IMR-90 (cell line): ENCODE data around the gene ASTN2. TPM values are rescaled to one million over a fixed set of nuclear protein-coding genes. Genes with fewer than 3 reads are reported as not detected.

Experiments
- ATAC-seq: fragments of 200-7000 bp; cut with Tn5 transposase; 2 replicates; pipeline ENCODE4 v1.9.1; 2020; ENCODE audit warnings: low read depth, mild to moderate bottlenecking, moderate library complexity
- BruUV-seq: library from RNA; stranded (reverse); fragments of 400-500 nt; replicated peaks from 2 replicates; lab custom pipeline; 2021; lab: Mats Ljungman, UMichigan
- CTCF ChIA-PET: fragments of 300-600 bp; formaldehyde crosslinking; extraction: SDS; loops from one replicate; lab custom pipeline; 2021; ENCODE audit warnings: antibody characterized with exemption; lab: Yijun Ruan, JAX
- POLR2A ChIA-PET: fragments of 300-600 bp; sonication (Branson Sonifier 250); formaldehyde crosslinking; loops from one replicate; lab custom pipeline; 2022; ENCODE audit warnings: antibody characterized with exemption; ENCODE audit not compliant: unreplicated experiment; lab: Charles Lee
- DNase-seq: peaks from one replicate; pipeline ENCODE4 v3.0.0; 2013
- H2AFZ ChIP-seq: replicated peaks from 2 replicates; pipeline ENCODE3; 2013; ENCODE audit warnings: low read length, mild to moderate bottlenecking; ENCODE audit not compliant: poor library complexity
- H2AK5ac ChIP-seq: 2 replicates; pipeline ENCODE4 v1.6.1; 2013; ENCODE audit warnings: low read depth, low read length, inconsistent platforms
- H2AK9ac ChIP-seq: replicated peaks from 2 replicates; pipeline ENCODE3; 2013; ENCODE audit warnings: mild to moderate bottlenecking, low read depth, low read length, moderate library complexity; ENCODE audit not compliant: poor library complexity
- H2BK120ac ChIP-seq: 2 replicates; pipeline ENCODE4 v1.6.1; 2013; ENCODE audit warnings: low read depth, low read length, inconsistent platforms
- H2BK15ac ChIP-seq: 3 replicates; pipeline ENCODE4 v1.6.1; 2013; ENCODE audit warnings: low read depth, low read length, inconsistent platforms
- H2BK20ac ChIP-seq: 2 replicates; pipeline ENCODE4 v1.6.1; 2013; ENCODE audit warnings: low read depth, mild to moderate bottlenecking, inconsistent platforms, low read length, moderate library complexity
- H2BK5ac ChIP-seq: 2 replicates; pipeline ENCODE4 v1.6.1; 2013; ENCODE audit warnings: mild to moderate bottlenecking, low read depth, low read length, inconsistent platforms; ENCODE audit not compliant: poor library complexity, severe bottlenecking
- H3K14ac ChIP-seq: replicated peaks from 2 replicates; pipeline ENCODE4 v1.6.1; 2013; ENCODE audit warnings: low read depth, low read length, inconsistent platforms
- H3K18ac ChIP-seq: 2 replicates; pipeline ENCODE4 v1.6.1; 2013; ENCODE audit warnings: low read depth, low read length, control low read depth
- H3K23ac ChIP-seq: 2 replicates; pipeline ENCODE4 v1.6.1; 2013; ENCODE audit warnings: low read depth, low read length, inconsistent platforms
- H3K27ac ChIP-seq: 2 replicates; pipeline ENCODE4 v1.5.1; 2013; ENCODE audit warnings: mild to moderate bottlenecking, control low read depth, low read length; ENCODE audit not compliant: insufficient read depth
- H3K27me3 ChIP-seq: 2 replicates; pipeline ENCODE4 v1.6.1; 2013; ENCODE audit warnings: low read length; ENCODE audit not compliant: control insufficient read depth, insufficient read depth
- H3K36me3 ChIP-seq: 2 replicates; pipeline ENCODE4 v1.6.1; 2013; ENCODE audit warnings: low read length, mixed read lengths; ENCODE audit not compliant: control insufficient read depth, insufficient read depth
- H3K4ac ChIP-seq: 2 replicates; pipeline ENCODE4 v1.6.1; 2013; ENCODE audit warnings: low read depth, low read length, inconsistent platforms
- H3K4me1 ChIP-seq: 2 replicates; pipeline ENCODE4 v1.6.1; 2013; ENCODE audit warnings: low read length, mixed read lengths; ENCODE audit not compliant: control insufficient read depth, insufficient read depth
- H3K4me2 ChIP-seq: 2 replicates; pipeline ENCODE4 v1.6.1; 2013; ENCODE audit warnings: low read depth, mild to moderate bottlenecking, control low read depth, low read length, moderate library complexity
- H3K4me3 ChIP-seq: 2 replicates; pipeline ENCODE4 v1.5.1; 2013; ENCODE audit warnings: low read depth, mild to moderate bottlenecking, control low read depth, low read length, moderate library complexity; ENCODE audit not compliant: insufficient read depth
- H3K56ac ChIP-seq: 2 replicates; pipeline ENCODE4 v1.6.1; 2013; ENCODE audit warnings: low read length, inconsistent platforms; ENCODE audit not compliant: insufficient read depth; ENCODE audit errors: extremely low read depth
- H3K79me1 ChIP-seq, 2 experiments: 2 replicates each; pipeline ENCODE4 v1.6.1; 2013; ENCODE audit warnings: low read length in 2 of 2, inconsistent platforms in 1 of 2, low read depth in 1 of 2
- H3K9ac ChIP-seq: 2 replicates; pipeline ENCODE4 v1.6.1; 2013; ENCODE audit warnings: low read depth, low read length, control low read depth
- H3K9me1 ChIP-seq: 2 replicates; pipeline ENCODE4 v1.6.1; 2013; ENCODE audit warnings: low read length, inconsistent platforms; ENCODE audit not compliant: insufficient read depth
- H3K9me3 ChIP-seq: 2 replicates; pipeline ENCODE4 v1.6.1; 2013; ENCODE audit warnings: low read length; ENCODE audit not compliant: control insufficient read depth, insufficient read depth
- H4K20me1 ChIP-seq: 2 replicates; pipeline ENCODE4 v1.6.1; 2013; ENCODE audit warnings: low read length, inconsistent platforms; ENCODE audit not compliant: insufficient read depth
- H4K5ac ChIP-seq: 2 replicates; pipeline ENCODE4 v1.6.1; 2013; ENCODE audit warnings: mild to moderate bottlenecking, low read depth, low read length, control low read depth
- H4K8ac ChIP-seq, 2 experiments: 2 replicates each; pipeline ENCODE4 v1.6.1; 2013; ENCODE audit warnings: low read depth in 2 of 2, low read length in 2 of 2, control low read depth in 1 of 2, inconsistent platforms in 1 of 2
- H4K91ac ChIP-seq: 2 replicates; pipeline ENCODE4 v1.6.1; 2013; ENCODE audit warnings: low read depth, low read length, inconsistent platforms; ENCODE audit not compliant: insufficient read depth
- BHLHE40 ChIP-seq: fragments of 150-350 bp; IDR thresholded peaks from 2 replicates; pipeline ENCODE4 v1.6.1; 2016; ENCODE audit warnings: mild to moderate bottlenecking, low read depth, low read length
- CEBPB ChIP-seq: IDR thresholded peaks from 2 replicates; pipeline ENCODE4 v1.6.1; 2012; ENCODE audit warnings: low read depth, low read length, improper control_type of control experiment
- CHD1 ChIP-seq: IDR thresholded peaks from 2 replicates; pipeline ENCODE4 v1.6.1; 2012; ENCODE audit warnings: low read depth, low read length, improper control_type of control experiment
- CTCF ChIP-seq: conservative IDR thresholded peaks from 2 replicates; pipeline ENCODE4 v1.5.1; 2012; ENCODE audit warnings: mild to moderate bottlenecking, low read depth, low read length, improper control_type of control experiment
- ELK1 ChIP-seq: fragments of 150-350 bp; IDR thresholded peaks from 2 replicates; pipeline ENCODE4 v1.6.1; 2016; ENCODE audit warnings: low read depth, mild to moderate bottlenecking, low read length, moderate library complexity, borderline replicate concordance
- FOS ChIP-seq: fragments of 150-350 bp; IDR thresholded peaks from 2 replicates; pipeline ENCODE4 v1.6.1; 2016; ENCODE audit warnings: low read depth, low read length
- MAFK ChIP-seq: IDR thresholded peaks from 2 replicates; pipeline ENCODE4 v1.6.1; 2012; ENCODE audit warnings: low read depth, low read length, improper control_type of control experiment
- MAZ ChIP-seq: IDR thresholded peaks from 2 replicates; pipeline ENCODE4 v1.6.1; 2012; ENCODE audit warnings: low read depth, mild to moderate bottlenecking, low read length, improper control_type of control experiment, moderate library complexity, borderline replicate concordance
- MXI1 ChIP-seq: IDR thresholded peaks from 2 replicates; pipeline ENCODE4 v1.6.1; 2012; ENCODE audit warnings: low read depth, mild to moderate bottlenecking, low read length, moderate library complexity, borderline replicate concordance
- NFE2L2 ChIP-seq: fragments of 150-350 bp; IDR thresholded peaks from 2 replicates; pipeline ENCODE4 v1.6.1; 2016; ENCODE audit warnings: low read depth, mild to moderate bottlenecking, low read length
- POLR2A ChIP-seq: IDR thresholded peaks from 2 replicates; pipeline ENCODE4 v1.6.1; 2012; ENCODE audit warnings: mild to moderate bottlenecking, low read depth, low read length
- RAD21 ChIP-seq: IDR thresholded peaks from 2 replicates; pipeline ENCODE4 v1.6.1; 2012; ENCODE audit warnings: low read length, improper control_type of control experiment
- RCOR1 ChIP-seq: IDR thresholded peaks from 2 replicates; pipeline ENCODE4 v1.6.1; 2012; ENCODE audit warnings: mild to moderate bottlenecking, low read length, improper control_type of control experiment; ENCODE audit not compliant: insufficient replicate concordance
- RFX5 ChIP-seq: IDR thresholded peaks from 2 replicates; pipeline ENCODE4 v1.8.0; 2012; ENCODE audit warnings: low read depth, mild to moderate bottlenecking, low read length, moderate library complexity
- SMC3 ChIP-seq: fragments of 150-350 bp; IDR thresholded peaks from 2 replicates; pipeline ENCODE4 v1.6.1; 2016; ENCODE audit warnings: low read depth, mild to moderate bottlenecking, antibody characterized with exemption, low read length, moderate library complexity
- USF2 ChIP-seq: fragments of 150-350 bp; IDR thresholded peaks from 2 replicates; pipeline ENCODE4 v1.6.1; 2017; ENCODE audit warnings: mild to moderate bottlenecking, antibody characterized with exemption, low read length, low read depth
- WGBS, 2 experiments: methylation state at CpG; one replicate each; pipeline versions ENCODE4 v1.1.5 to v1.1.7; 2013; ENCODE audit warnings: missing lambda C conversion rate in 2 of 2; ENCODE audit not compliant: insufficient read length in 1 of 2; ENCODE audit errors: extremely low coverage in 2 of 2; 5-methylcytosine and 5-hydroxymethylcytosine counted together
- dilution Hi-C: fragments of 300-500 bp; cut with HindIII; formaldehyde crosslinking; loops from one replicate; pipeline ENCODE4 v1.14.3; 2018; ENCODE audit warnings: low sequenced_read_pairs; ENCODE audit not compliant: unreplicated experiment
- in situ Hi-C: fragments of 300-500 bp; cut with MboI; formaldehyde crosslinking; loops from 3 replicates; pipeline ENCODE4 v1.14.3; 2019; ENCODE audit warnings: low sequenced_read_pairs, inconsistent platforms, mixed read lengths
- intact Hi-C: fragments of 100-400 bp; cut with micrococcal nuclease; formaldehyde crosslinking; loops from 2 replicates; pipeline ENCODE4 v1.10.0; 2022
- polyA plus RNA-seq, 3 experiments: library from polyadenylated mRNA; depleted of rRNA; stranded (reverse); fragments of >200 nt; gene quantifications; 2 replicates each; pipeline ENCODE4 v1.2.3, GENCODE V29; 2012; ENCODE audit warnings: low replicate concordance in 1 of 3
- total RNA-seq: library from RNA; depleted of rRNA; stranded (reverse); fragments of >200 nt; gene quantifications from 2 replicates; pipeline ENCODE4 v1.2.3, GENCODE V29; 2012

The ASTN2 gene
- total and polyA plus RNA-seq, 2 of the 4 experiments (the other 2 are of a cell fraction), result 3.8 to 6.8 TPM

- no peak overlapping the region for H3K18ac ChIP-seq
- H3K4me3 ChIP-seq, result no peak overlapping the region
- dilution Hi-C loops (no loop called here), in situ Hi-C loops (no loop called here), intact Hi-C loops (no loop called here)
- ATAC-seq (no peak), DNase-seq (no peak)
- H2AK5ac ChIP-seq, result no peak overlapping the region
- H3K9me1 ChIP-seq, result peaks cover 3% of the 10 kb centered on the region; the same call in 1 of the 2 replicates
- no peak overlapping the region for H2BK20ac ChIP-seq
- no peak for TF ChIP-seq BHLHE40
- TF ChIP-seq CEBPB, result no peak
- no peak for TF ChIP-seq FOS
- no peak for TF ChIP-seq ELK1
- no peak for TF ChIP-seq MAZ
- TF ChIP-seq CTCF, result no peak
- no peak for TF ChIP-seq NFE2L2
- TF ChIP-seq RAD21, result no peak
- TF ChIP-seq MAFK, result no peak
- no peak for TF ChIP-seq MXI1
- no peak for TF ChIP-seq SMC3
- no peak for TF ChIP-seq USF2
- no peak for TF ChIP-seq CHD1
- TF ChIP-seq POLR2A, result no peak
- no peak for TF ChIP-seq RFX5
- no peak for TF ChIP-seq RCOR1
- no peak overlapping the region for H2BK5ac ChIP-seq
- H3K79me1 ChIP-seq, result no peaks in the 10 kb centered on the region
- no peak overlapping the region for H3K4ac ChIP-seq
- H3K14ac ChIP-seq, result no peak overlapping the region
- no CpG with 5 or more reads among the region's 1 CpG for WGBS, 2 experiments
- BruUV-seq, result no TSS peak
- H2AFZ ChIP-seq, result no peak overlapping the region
- no peak overlapping the region for H3K9ac ChIP-seq
- POLR2A ChIA-PET, result no interaction called here
- peaks cover 5% of the 10 kb centered on the region for H3K4me1 ChIP-seq
- CTCF ChIA-PET, result no interaction called here
- no peak overlapping the region for H4K91ac ChIP-seq
- no peak overlapping the region for H4K8ac ChIP-seq
- H4K5ac ChIP-seq, result no peak overlapping the region
- H4K20me1 ChIP-seq, result no peaks in the 10 kb centered on the region
- H3K27ac ChIP-seq, result no peak overlapping the region
- H3K56ac ChIP-seq, result no peak overlapping the region
- no peak overlapping the region for H2BK120ac ChIP-seq
- H3K4me2 ChIP-seq, result no peak overlapping the region
- H3K36me3 ChIP-seq, result no peaks in the 10 kb centered on the region
- no peak overlapping the region for H2BK15ac ChIP-seq
- H2AK9ac ChIP-seq, result no peak overlapping the region
- peaks cover 2% of the 10 kb centered on the region for H3K9me3 ChIP-seq
- no peaks in the 10 kb centered on the region for H3K27me3 ChIP-seq
- no peak overlapping the region for H3K23ac ChIP-seq
Observed at GRCh38 chr9:116452227-116452626, 962.6 kb downstream of the ASTN2 start.
